HEK293 (cell line): Measurements from ENCODE around the gene SLC51B.

Experiments
- HOXA7 ChIP-seq: sonication (generic); formaldehyde crosslinking; IDR thresholded peaks from 2 replicates; pipeline ENCODE4 v1.8.1; 2022; ENCODE audit warnings: missing genetic modification reagents, borderline replicate concordance
- REST ChIP-seq: fragments of 450-650 bp; formaldehyde crosslinking; IDR thresholded peaks from 2 replicates; pipeline ENCODE4 v1.5.1; 2016; ENCODE audit warnings: missing biosample characterization, missing genetic modification characterization
- ZNF292 ChIP-seq: fragments of 450-650 bp; formaldehyde crosslinking; IDR thresholded peaks from 2 replicates; pipeline ENCODE4 v1.5.1; 2016; ENCODE audit warnings: low read depth, missing biosample characterization, missing genetic modification characterization, borderline replicate concordance
- ZNF664 ChIP-seq: fragments of 450-650 bp; formaldehyde crosslinking; IDR thresholded peaks from 2 replicates; pipeline ENCODE4 v1.5.1; 2016; ENCODE audit warnings: missing biosample characterization, missing genetic modification characterization
- TF ChIP-seq, protein P1 (sequence below): fragments of 450-650 bp; formaldehyde crosslinking; IDR thresholded peaks from 2 replicates; pipeline ENCODE4 v1.5.1; 2016; ENCODE audit warnings: missing biosample characterization, missing genetic modification characterization, low read depth
- TF ChIP-seq, protein P2 (sequence below): fragments of 450-650 bp; formaldehyde crosslinking; IDR thresholded peaks from 2 replicates; pipeline ENCODE4 v1.5.1; 2016; ENCODE audit warnings: missing biosample characterization, missing genetic modification characterization

- TF ChIP-seq REST (no peak), HOXA7 (CRISPR knock-in tag) (no peak), ZNF292 (tag by site-specific recombination) (no peak), ZNF664 (tag by site-specific recombination) (no peak)
- TF ChIP-seq, protein P1, sequence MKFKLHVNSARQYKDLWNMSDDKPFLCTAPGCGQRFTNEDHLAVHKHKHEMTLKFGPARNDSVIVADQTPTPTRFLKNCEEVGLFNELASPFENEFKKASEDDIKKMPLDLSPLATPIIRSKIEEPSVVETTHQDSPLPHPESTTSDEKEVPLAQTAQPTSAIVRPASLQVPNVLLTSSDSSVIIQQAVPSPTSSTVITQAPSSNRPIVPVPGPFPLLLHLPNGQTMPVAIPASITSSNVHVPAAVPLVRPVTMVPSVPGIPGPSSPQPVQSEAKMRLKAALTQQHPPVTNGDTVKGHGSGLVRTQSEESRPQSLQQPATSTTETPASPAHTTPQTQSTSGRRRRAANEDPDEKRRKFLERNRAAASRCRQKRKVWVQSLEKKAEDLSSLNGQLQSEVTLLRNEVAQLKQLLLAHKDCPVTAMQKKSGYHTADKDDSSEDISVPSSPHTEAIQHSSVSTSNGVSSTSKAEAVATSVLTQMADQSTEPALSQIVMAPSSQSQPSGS (tag by site-specific recombination): no peak
- TF ChIP-seq, protein P2, sequence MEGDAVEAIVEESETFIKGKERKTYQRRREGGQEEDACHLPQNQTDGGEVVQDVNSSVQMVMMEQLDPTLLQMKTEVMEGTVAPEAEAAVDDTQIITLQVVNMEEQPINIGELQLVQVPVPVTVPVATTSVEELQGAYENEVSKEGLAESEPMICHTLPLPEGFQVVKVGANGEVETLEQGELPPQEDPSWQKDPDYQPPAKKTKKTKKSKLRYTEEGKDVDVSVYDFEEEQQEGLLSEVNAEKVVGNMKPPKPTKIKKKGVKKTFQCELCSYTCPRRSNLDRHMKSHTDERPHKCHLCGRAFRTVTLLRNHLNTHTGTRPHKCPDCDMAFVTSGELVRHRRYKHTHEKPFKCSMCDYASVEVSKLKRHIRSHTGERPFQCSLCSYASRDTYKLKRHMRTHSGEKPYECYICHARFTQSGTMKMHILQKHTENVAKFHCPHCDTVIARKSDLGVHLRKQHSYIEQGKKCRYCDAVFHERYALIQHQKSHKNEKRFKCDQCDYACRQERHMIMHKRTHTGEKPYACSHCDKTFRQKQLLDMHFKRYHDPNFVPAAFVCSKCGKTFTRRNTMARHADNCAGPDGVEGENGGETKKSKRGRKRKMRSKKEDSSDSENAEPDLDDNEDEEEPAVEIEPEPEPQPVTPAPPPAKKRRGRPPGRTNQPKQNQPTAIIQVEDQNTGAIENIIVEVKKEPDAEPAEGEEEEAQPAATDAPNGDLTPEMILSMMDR (tag by site-specific recombination): no peak
Observed at GRCh38 chr15:65097651-65098263, 52.6 kb downstream of the SLC51B start.
